AG04450 (cell line): ENCODE data around the gene TMEM139. TPM values are rescaled to one million over a fixed set of nuclear protein-coding genes. Genes with fewer than 3 reads are reported as not detected.

Source experiments
- CTCF ChIA-PET: fragments of 300-600, 350-600 bp; formaldehyde crosslinking; extraction: SDS; loops from one replicate; lab custom pipeline; 2022; ENCODE audit warnings: antibody characterized with exemption, inconsistent platforms; lab: Charles Lee
- POLR2A ChIA-PET: fragments of 350-600 bp; formaldehyde crosslinking; extraction: SDS; loops from one replicate; lab custom pipeline; 2021; ENCODE audit warnings: antibody characterized with exemption, inconsistent platforms; lab: Yijun Ruan, JAX
- DNase-seq: peaks from one replicate; pipeline ENCODE4 v3.0.0-alpha.2; 2011; ENCODE audit warnings: low read depth, low spot score
- H3K27ac ChIP-seq: one replicate; pipeline ENCODE4 v1.5.1; 2012; ENCODE audit warnings: low read depth, low read length, control low read depth
- H3K27me3 ChIP-seq: one replicate; pipeline ENCODE4 v1.6.0; 2012; ENCODE audit warnings: low read length; ENCODE audit not compliant: control insufficient read depth, insufficient read depth
- H3K4me3 ChIP-seq: 2 replicates; pipeline ENCODE4 v1.5.1; 2011; ENCODE audit warnings: mild to moderate bottlenecking, low read depth, low read length, control low read depth
- H3K9me3 ChIP-seq: 2 replicates; pipeline ENCODE4 v1.5.1; 2012; ENCODE audit warnings: low read length; ENCODE audit not compliant: control insufficient read depth, insufficient read depth
- CTCF ChIP-seq: IDR thresholded peaks from 2 replicates; pipeline ENCODE4 v1.5.1; 2011; ENCODE audit warnings: low read depth, low read length, control low read depth, inconsistent platforms
- polyA plus RNA-seq: library from polyadenylated mRNA; depleted of rRNA; stranded (reverse); fragments of >200 nt; gene quantifications from 2 replicates; pipeline ENCODE4 v1.2.3, GENCODE V29; 2011

Gene TMEM139
- polyA plus RNA-seq, 1 experiment = not detected

DNA sequence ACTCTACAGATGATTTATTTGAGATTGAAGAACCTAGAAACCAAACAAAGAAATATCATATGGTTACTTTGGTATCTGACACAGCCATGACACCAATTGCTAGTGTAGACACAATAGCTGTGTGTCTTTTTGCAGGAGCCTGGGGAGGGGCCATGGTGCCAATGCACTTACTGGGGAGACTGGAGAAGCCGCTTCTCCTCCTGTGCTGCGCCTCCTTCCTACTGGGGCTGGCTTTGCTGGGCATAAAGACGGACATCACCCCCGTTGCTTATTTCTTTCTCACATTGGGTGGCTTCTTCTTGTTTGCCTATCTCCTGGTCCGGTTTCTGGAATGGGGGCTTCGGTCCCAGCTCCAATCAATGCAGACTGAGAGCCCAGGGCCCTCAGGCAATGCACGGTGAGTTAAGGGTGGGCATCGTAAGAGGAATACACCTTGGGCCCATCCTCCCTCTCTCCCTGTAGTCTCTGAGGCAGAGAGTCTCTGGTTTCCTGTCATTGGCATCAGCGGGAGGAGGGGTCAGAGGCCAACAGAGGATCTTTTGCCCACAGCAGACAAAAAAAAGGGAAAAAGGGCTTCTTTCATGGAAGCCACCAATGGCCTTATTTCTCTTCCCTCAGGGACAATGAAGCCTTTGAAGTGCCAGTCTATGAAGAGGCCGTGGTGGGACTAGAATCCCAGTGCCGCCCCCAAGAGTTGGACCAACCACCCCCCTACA, 1.2 kb downstream of the TMEM139 start:
- no peaks in the 10 kb centered on the region for H3K27me3 ChIP-seq
- no peak for TF ChIP-seq CTCF
- CTCF ChIA-PET = interaction anchor here (0.9 to 1.0 kb wide), 2 partner anchors 13 to 71 kb away, joined by 3 to 5 read pairs; no protein-coding TSS in a partner anchor
- no peak for DNase-seq
- H3K9me3 ChIP-seq = peaks cover 8% of the 10 kb centered on the region
- H3K4me3 ChIP-seq = no peak overlapping the region
- POLR2A ChIA-PET = no interaction called here
- no peak overlapping the region for H3K27ac ChIP-seq

- ChIA-PET POLR2A (no interaction called here), CTCF (interaction anchor here (0.9 to 1.0 kb wide), 2 partner anchors 13 to 71 kb away, joined by 3 to 5 read pairs; no protein-coding TSS in a partner anchor)
- peaks cover 8% of the 10 kb centered on the region for H3K9me3 ChIP-seq
- no peak overlapping the region for H3K4me3 ChIP-seq
- no peak for TF ChIP-seq CTCF
- no peaks in the 10 kb centered on the region for H3K27me3 ChIP-seq
- DNase-seq = no peak
- no peak overlapping the region for H3K27ac ChIP-seq
Observed at GRCh38 chr7:143286522-143286890, 1.7 kb downstream of the TMEM139 start.

GRCh38 chr7:143287339-143287934, 2.7 kb downstream of the TMEM139 start:
- H3K27ac ChIP-seq = no peak overlapping the region
- H3K4me3 ChIP-seq = peak overlapping the region; percentile 45
- DNase-seq = no peak
- H3K9me3 ChIP-seq = peaks cover 8% of the 10 kb centered on the region
- H3K27me3 ChIP-seq = no peaks in the 10 kb centered on the region
- POLR2A ChIA-PET = interaction anchor here (0.6 to 1.5 kb wide), 13 partner anchors 8 to 110 kb away, joined by 3 to 9 read pairs (median 4); partner anchors contain the start of genes GSTK1 and ZYX
- CTCF ChIA-PET = interaction anchor here (0.9 to 1.7 kb wide), 8 partner anchors 8 to 93 kb away, joined by 3 to 11 read pairs (median 5); partner anchors contain the start of genes GSTK1 and ZYX
- no peak for TF ChIP-seq CTCF

- H3K9me3 ChIP-seq = peaks cover 8% of the 10 kb centered on the region
- DNase-seq = peak; percentile 91
- peak; percentile 44 for TF ChIP-seq CTCF
- H3K27ac ChIP-seq = peak within 1 kb of the TSS; percentile 61
- CTCF ChIA-PET = interaction anchor here (0.6 to 1.7 kb wide), 11 partner anchors 8 to 129 kb away, joined by 3 to 11 read pairs (median 4); partner anchors contain the start of genes GSTK1 and ZYX
- H3K27me3 ChIP-seq = no peaks in the 10 kb centered on the region
- peak within 1 kb of the TSS; percentile 79 for H3K4me3 ChIP-seq
- POLR2A ChIA-PET = interaction anchor here (0.6 to 1.5 kb wide), 15 partner anchors 8 to 109 kb away, joined by 3 to 9 read pairs (median 4); partner anchors contain the start of genes GSTK1 and ZYX
Observed at GRCh38 chr7:143287935-143288826, 3.4 kb downstream of the TMEM139 start, which contains the start of gene CASP2. CASP2 (plus strand) TSS chr7:143288351; CDS start chr7:143288456, 105 bp downstream.
